OCI-LY3 (cell line): ENCODE data around the gene TIMP3.

Experiments
- EZH2phosphoT487 ChIP-seq: fragments of 200-600 bp; shearing (Covaris generic); IDR thresholded peaks from 2 replicates; pipeline ENCODE4 v1.6.1; 2018; ENCODE audit warnings: antibody characterized with exemption, mixed run types, low read depth
- TF ChIP-seq, protein P1 (sequence below): fragments of 200-600, 300-600 bp; sonication (generic); IDR thresholded peaks from 2 replicates; pipeline ENCODE4 v1.5.1; 2014; ENCODE audit warnings: antibody characterized with exemption, low read length, low read depth

GRCh38 chr22:32799496-32799895 lies 2.0 kb upstream of the TIMP3 start:
- TF ChIP-seq, protein P1, sequence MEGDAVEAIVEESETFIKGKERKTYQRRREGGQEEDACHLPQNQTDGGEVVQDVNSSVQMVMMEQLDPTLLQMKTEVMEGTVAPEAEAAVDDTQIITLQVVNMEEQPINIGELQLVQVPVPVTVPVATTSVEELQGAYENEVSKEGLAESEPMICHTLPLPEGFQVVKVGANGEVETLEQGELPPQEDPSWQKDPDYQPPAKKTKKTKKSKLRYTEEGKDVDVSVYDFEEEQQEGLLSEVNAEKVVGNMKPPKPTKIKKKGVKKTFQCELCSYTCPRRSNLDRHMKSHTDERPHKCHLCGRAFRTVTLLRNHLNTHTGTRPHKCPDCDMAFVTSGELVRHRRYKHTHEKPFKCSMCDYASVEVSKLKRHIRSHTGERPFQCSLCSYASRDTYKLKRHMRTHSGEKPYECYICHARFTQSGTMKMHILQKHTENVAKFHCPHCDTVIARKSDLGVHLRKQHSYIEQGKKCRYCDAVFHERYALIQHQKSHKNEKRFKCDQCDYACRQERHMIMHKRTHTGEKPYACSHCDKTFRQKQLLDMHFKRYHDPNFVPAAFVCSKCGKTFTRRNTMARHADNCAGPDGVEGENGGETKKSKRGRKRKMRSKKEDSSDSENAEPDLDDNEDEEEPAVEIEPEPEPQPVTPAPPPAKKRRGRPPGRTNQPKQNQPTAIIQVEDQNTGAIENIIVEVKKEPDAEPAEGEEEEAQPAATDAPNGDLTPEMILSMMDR = no peak
- no peak for TF ChIP-seq EZH2phosphoT487
